ENCODE measurements around the gene PIEZO1. TPM values are rescaled to one million over a fixed set of nuclear protein-coding genes. Genes with fewer than 3 reads are reported as not detected.

The PIEZO1 gene
- total and polyA plus RNA-seq, 2 donors (not counting 1 experiment from before 2014, with no cell fraction given): 108 to 331 TPM

- H3K36me3 ChIP-seq (replicated peaks in 1 of 2; ENCODE audit: control extremely low read depth in 1 of 2, control insufficient read depth in 1 of 2, extremely low read depth in 1 of 2, insufficient read depth in 2 of 2, low read length in 1 of 2): peaks cover 0 to 65% of the 10 kb centered on the region in 2 experiments
- 92% methylated on average over 15 of the region's 20 CpGs for WGBS (ENCODE audit: insufficient coverage)
- intact Hi-C loops (cut with micrococcal nuclease): no loop called here
These were observed 57.1 kb downstream of the PIEZO1 start for GRCh38 chr16:88727871-88728270.

DNA sequence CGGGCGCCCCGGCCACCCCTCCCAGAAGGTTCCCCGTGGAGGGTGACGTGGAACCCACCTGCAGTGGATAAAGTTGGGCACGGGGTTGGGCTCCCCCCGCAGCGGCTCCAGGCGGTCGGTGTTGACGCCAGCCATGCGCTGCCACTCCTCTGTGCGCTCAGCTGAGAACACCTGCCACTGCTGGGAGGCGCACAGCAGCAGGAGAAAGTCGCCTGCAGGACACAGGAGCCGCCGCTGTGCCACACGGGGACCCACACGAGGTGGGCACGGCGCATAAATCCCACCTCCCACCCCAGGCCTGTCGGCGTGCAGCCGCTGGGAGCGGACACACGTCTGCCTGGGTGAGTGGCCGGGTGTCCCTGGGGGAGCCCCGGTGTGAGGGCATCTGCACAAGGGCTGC is 58.0 kb downstream of the PIEZO1 start:
- ATAC-seq (ENCODE audit: low read depth) (no peak), DNase-seq (no peak)
- Histone ChIP-seq H3K27me3 (replicated peaks in 1 of 4; ENCODE audit: control extremely low read depth in 1 of 4, control insufficient read depth in 3 of 4, insufficient read depth in 4 of 4, low read length in 3 of 4) (no peaks in the 10 kb centered on the region), H3K36me3 (replicated peaks in 1 of 2; ENCODE audit: control extremely low read depth in 1 of 2, control insufficient read depth in 1 of 2, extremely low read depth in 1 of 2, insufficient read depth in 2 of 2, low read length in 1 of 2) (peaks cover 0 to 74% of the 10 kb centered on the region in 2 experiments), H4K20me1 (ENCODE audit: control insufficient read depth, insufficient read depth, low read length, poor library complexity, severe bottlenecking) (peaks cover 20% of the 10 kb centered on the region), H2AFZ (ENCODE audit: insufficient read depth, low read depth, low read length, poor library complexity, severe bottlenecking) (no peak overlapping the region), H3K4me1 (ENCODE audit: control insufficient read depth in 2 of 2, insufficient read depth in 2 of 2, low read length in 2 of 2) (no peaks in the 10 kb centered on the region), H3K4me3 (ENCODE audit: control extremely low read depth in 1 of 5, extremely low read depth in 1 of 5, insufficient read depth in 1 of 5, low read depth in 2 of 5, low read length in 4 of 5) (no peak overlapping the region), H3K9me3 (ENCODE audit: control extremely low read depth in 1 of 3, control insufficient read depth in 2 of 3, insufficient read depth in 1 of 3, low read length in 2 of 3) (no peaks in the 10 kb centered on the region), H3K27ac (ENCODE audit: low read length in 2 of 2) (no peak overlapping the region), H3K79me2 (ENCODE audit: control insufficient read depth, insufficient read depth, low read length) (peaks cover 25% of the 10 kb centered on the region), H3K4me2 (replicated peaks; ENCODE audit: low read depth, low read length, poor library complexity, severe bottlenecking) (no peak overlapping the region), H3K9ac (ENCODE audit: low read length) (no peak overlapping the region)
- ChIA-PET POLR2A (no interaction called here), CTCF (no interaction called here)
- Mint-ChIP-seq H3K27me3 (no peaks in the 10 kb centered on the region), H3K9me3 (ENCODE audit: insufficient read depth) (no peaks in the 10 kb centered on the region), H3K4me3 (no peak overlapping the region), H3K4me1 (no peaks in the 10 kb centered on the region), H3K27ac (no peak overlapping the region)
- intact Hi-C loops (cut with micrococcal nuclease): no loop called here
- over 99% methylated on average over 26 of the region's 28 CpGs for WGBS (ENCODE audit: insufficient coverage)
- TF ChIP-seq CTCF (IDR thresholded peaks at IDR 0.05) (no peak), EZH2 (IDR thresholded peaks at IDR 0.05; ENCODE audit: borderline replicate concordance, insufficient read depth, low read depth, low read length, poor library complexity, severe bottlenecking) (no peak)

More at GRCh38 chr16:88727871-88728270, 57.1 kb downstream of the PIEZO1 start:
- Mint-ChIP-seq H3K4me1 (no peaks in the 10 kb centered on the region), H3K4me3 (no peak overlapping the region), H3K27me3 (no peaks in the 10 kb centered on the region), H3K27ac (no peak overlapping the region), H3K9me3 (ENCODE audit: insufficient read depth) (no peaks in the 10 kb centered on the region)
- Histone ChIP-seq H3K4me3 (ENCODE audit: control extremely low read depth in 1 of 5, extremely low read depth in 1 of 5, insufficient read depth in 1 of 5, low read depth in 2 of 5, low read length in 4 of 5) (no peak overlapping the region), H3K9me3 (ENCODE audit: control extremely low read depth in 1 of 3, control insufficient read depth in 2 of 3, insufficient read depth in 1 of 3, low read length in 2 of 3) (no peaks in the 10 kb centered on the region), H4K20me1 (ENCODE audit: control insufficient read depth, insufficient read depth, low read length, poor library complexity, severe bottlenecking) (peaks cover 24% of the 10 kb centered on the region), H3K4me2 (replicated peaks; ENCODE audit: low read depth, low read length, poor library complexity, severe bottlenecking) (no peak overlapping the region), H2AFZ (ENCODE audit: insufficient read depth, low read depth, low read length, poor library complexity, severe bottlenecking) (no peak overlapping the region), H3K79me2 (ENCODE audit: control insufficient read depth, insufficient read depth, low read length) (peaks cover 25% of the 10 kb centered on the region), H3K9ac (ENCODE audit: low read length) (no peak overlapping the region), H3K27me3 (replicated peaks in 1 of 4; ENCODE audit: control extremely low read depth in 1 of 4, control insufficient read depth in 3 of 4, insufficient read depth in 4 of 4, low read length in 3 of 4) (no peaks in the 10 kb centered on the region), H3K27ac (ENCODE audit: low read length in 2 of 2) (no peak overlapping the region), H3K4me1 (ENCODE audit: control insufficient read depth in 2 of 2, insufficient read depth in 2 of 2, low read length in 2 of 2) (no peaks in the 10 kb centered on the region)
- TF ChIP-seq EZH2 (IDR thresholded peaks at IDR 0.05; ENCODE audit: borderline replicate concordance, insufficient read depth, low read depth, low read length, poor library complexity, severe bottlenecking) (no peak), CTCF (IDR thresholded peaks at IDR 0.05) (no peak)
- DNase-seq (no peak), ATAC-seq (ENCODE audit: low read depth) (no peak)
- ChIA-PET CTCF (no interaction called here), POLR2A (no interaction called here)

Measured in B cell (primary cell).